GM21786 (cell line): ENCODE data around the gene F8A3.
A peak's percentile ranks its signal among the peaks of the same experiment; 100 is the strongest.
"Not testable (repeated sequence)": the region's sequence is repeated elsewhere in the genome, so short reads cannot be mapped to it uniquely, and the experiment has no call there.

ENCODE experiments used
- ATAC-seq: cut with Tn5 transposase; IDR thresholded peaks from one replicate; pipeline ENCODE4 v1.9.1; 2021; ENCODE audit not compliant: unreplicated experiment

The F8A3 gene

GRCh38 chrX:155458471-155458870 lies at the start of gene F8A3:
F8A3 (minus strand) TSS chrX:155458620; CDS start chrX:155458600, 20 bp downstream.
- peak; percentile 76 for ATAC-seq

GRCh38 chrX:155505296-155505695 lies 46.9 kb upstream of the F8A3 start:
- no peak for ATAC-seq

- ATAC-seq, result not testable (repeated sequence)
These were observed 36.7 kb upstream of the F8A3 start for GRCh38 chrX:155495134-155495533.

- not testable (repeated sequence) for ATAC-seq
These were observed 33.0 kb upstream of the F8A3 start for GRCh38 chrX:155491421-155491820.

- ATAC-seq, result not testable (repeated sequence)
These were observed 18.7 kb upstream of the F8A3 start for GRCh38 chrX:155477136-155477535.

GRCh38 chrX:155466269-155466938 lies 8.0 kb upstream of the F8A3 start:
- ATAC-seq, result peak; percentile 64

GRCh38 chrX:155460501-155460900 lies 2.1 kb upstream of the F8A3 start:
- ATAC-seq, result not testable (repeated sequence)

GRCh38 chrX:155457761-155458447 lies 516 bp downstream of the F8A3 start:
- ATAC-seq, result peak; percentile 57

GRCh38 chrX:155441097-155441496 lies 17.3 kb downstream of the F8A3 start:
- ATAC-seq, result no peak

- no peak for ATAC-seq
These were observed 22.7 kb downstream of the F8A3 start for GRCh38 chrX:155435744-155436112.

- no peak for ATAC-seq
These were observed 23.3 kb downstream of the F8A3 start for GRCh38 chrX:155434906-155435743.

- ATAC-seq, result no peak
These were observed 40.7 kb downstream of the F8A3 start for GRCh38 chrX:155417769-155418168.
